ENCODE data around the gene CELF5.

- TF ChIP-seq CTCF (tag by site-specific recombination; IDR thresholded peaks at IDR 0.05) (no peak), ZNF175 (tag by site-specific recombination; IDR thresholded peaks at IDR 0.05) (no peak), ZNF202 (tag by site-specific recombination; IDR thresholded peaks at IDR 0.05; ENCODE audit: borderline replicate concordance) (no peak), ZNF639 (tag by site-specific recombination; IDR thresholded peaks at IDR 0.05) (no peak), SALL2 (tag by site-specific recombination; IDR thresholded peaks at IDR 0.05; ENCODE audit: borderline replicate concordance) (no peak), ZNF121 (tag by site-specific recombination; IDR thresholded peaks at IDR 0.05) (no peak)
Observed at GRCh38 chr19:3187662-3188511, 36.6 kb upstream of the CELF5 start.
